Measurements from ENCODE around the gene EXTL1. TPM values are rescaled to one million over a fixed set of nuclear protein-coding genes. Genes with fewer than 3 reads are reported as not detected.

The EXTL1 gene
- polyA plus RNA-seq, 1 of the 3 experiments (the other 2 are of a cell fraction): 0.58 TPM

DNA sequence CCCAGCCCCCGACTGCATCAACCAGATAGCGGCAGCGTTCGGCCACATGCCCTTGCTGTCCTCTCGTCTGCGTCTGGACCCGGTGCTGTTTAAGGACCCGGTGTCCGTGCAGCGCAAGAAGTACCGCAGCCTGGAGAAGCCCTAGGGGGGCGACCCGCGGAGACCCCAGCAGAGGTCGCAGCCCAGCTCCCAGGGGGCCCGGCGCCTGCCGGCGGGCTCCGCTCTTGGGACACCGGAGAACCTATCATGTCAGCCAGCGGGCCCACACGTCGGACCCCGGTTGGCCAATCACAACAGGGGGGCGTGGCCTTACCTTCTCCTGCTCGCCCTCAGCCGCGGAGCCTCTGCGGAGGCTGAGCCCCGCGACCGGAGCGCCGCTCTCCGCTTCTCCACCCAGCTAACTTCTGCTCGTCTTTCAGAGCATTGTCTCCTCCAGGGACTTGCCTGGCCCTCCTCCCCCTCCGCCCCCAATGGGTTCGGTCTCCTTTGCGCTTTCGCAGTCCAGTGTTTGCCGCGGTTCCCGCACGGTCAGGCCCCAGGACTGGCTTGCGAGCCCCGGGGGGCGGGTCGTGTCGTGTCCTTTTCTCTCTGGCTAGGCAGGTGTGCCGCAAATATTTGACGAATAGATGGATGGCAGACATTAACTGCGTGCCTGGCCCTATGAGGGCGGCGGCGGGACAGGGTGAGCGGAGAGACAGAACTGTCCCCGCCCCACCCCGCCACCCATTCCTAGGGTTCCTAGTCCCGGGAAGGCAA is 13.8 kb downstream of the EXTL1 start:
- H3K27ac ChIP-seq (ENCODE audit: low read depth in 2 of 2, low read length in 1 of 2): peak overlapping the region; percentile 28 to 69; a peak in 3 of 4 replicates
- 0 out of 2 replicates have a peak, but pooled peaks cover under 1% of the 10 kb centered on the region for H3K27me3 ChIP-seq (ENCODE audit: insufficient read depth)
- peaks cover 0 to 12% of the 10 kb centered on the region in 2 experiments; a peak in 1 of 4 replicates for H3K4me1 ChIP-seq (ENCODE audit: control insufficient read depth in 1 of 2, insufficient read depth in 2 of 2, low read depth in 1 of 2, low read length in 1 of 2)
- peak overlapping the region; percentile 98 for H3K4me2 ChIP-seq
- peak overlapping the region; percentile 66; the same call in 1 of the 2 replicates for H3K9ac ChIP-seq
- peaks cover 4% of the 10 kb centered on the region for H3F3A ChIP-seq (replicated peaks; ENCODE audit: insufficient read depth)
- H3K79me2 ChIP-seq (ENCODE audit: insufficient read depth): no peaks in the 10 kb centered on the region
- DNase-seq: peak; percentile 99
- no peaks in the 10 kb centered on the region for H3K36me3 ChIP-seq (replicated peaks in 1 of 2; ENCODE audit: control insufficient read depth in 1 of 2, insufficient read depth in 2 of 2, low read length in 1 of 2)
- peak overlapping the region; percentile 100 for H2AFZ ChIP-seq (ENCODE audit: low read depth)
- no peaks in the 10 kb centered on the region for H3K9me3 ChIP-seq
- POLR2A ChIA-PET: interaction anchor here (0.7 to 2.1 kb wide), 4 partner anchors 14 to 198 kb away, joined by 3 to 13 read pairs (median 4); partner anchors contain the start of gene EXTL1
- TF ChIP-seq RFX5 (IDR thresholded peaks at IDR 0.05; ENCODE audit: low read length) (peak; percentile 86), MEF2A (IDR thresholded peaks at IDR 0.05; ENCODE audit: borderline replicate concordance, low read depth) (no peak), FOSL2 (IDR thresholded peaks at IDR 0.05; ENCODE audit: borderline replicate concordance, low read depth) (no peak), MXI1 (IDR thresholded peaks at IDR 0.05; ENCODE audit: low read depth, low read length) (0 out of 2 replicates have a peak, but pooled peaks have one; percentile 21), EP300 (IDR thresholded peaks at IDR 0.05; ENCODE audit: borderline replicate concordance in 1 of 2, low read depth in 1 of 2, low read length in 1 of 2) (no peak), RXRA (IDR thresholded peaks at IDR 0.05; ENCODE audit: borderline replicate concordance, low read depth) (no peak), JUND (IDR thresholded peaks at IDR 0.05) (no peak), EZH2phosphoT487 (IDR thresholded peaks at IDR 0.05; ENCODE audit: borderline replicate concordance, low read depth) (no peak), NFIC (IDR thresholded peaks at IDR 0.05; ENCODE audit: borderline replicate concordance) (no peak), RAD21 (IDR thresholded peaks at IDR 0.05; ENCODE audit: low read length) (no peak), CHD2 (IDR thresholded peaks at IDR 0.05; ENCODE audit: low read length, partially characterized antibody) (no peak), SIN3A (IDR thresholded peaks at IDR 0.05; ENCODE audit: borderline replicate concordance, low read depth, low read length) (0 out of 2 replicates have a peak, but pooled peaks have one; percentile 6), GATA2 (CRISPR knock-in tag; IDR thresholded peaks at IDR 0.05) (no peak), ELF1 (IDR thresholded peaks at IDR 0.05) (no peak), NRF1 (IDR thresholded peaks at IDR 0.05; ENCODE audit: low read depth, low read length) (no peak), TEAD4 (IDR thresholded peaks at IDR 0.05; ENCODE audit: borderline replicate concordance, insufficient read depth) (no peak), POLR2AphosphoS5 (IDR thresholded peaks at IDR 0.05; ENCODE audit: low read depth, low read length) (peak; percentile 42; the same call in 1 of the 2 replicates)
- TF ChIP-seq, protein P1, sequence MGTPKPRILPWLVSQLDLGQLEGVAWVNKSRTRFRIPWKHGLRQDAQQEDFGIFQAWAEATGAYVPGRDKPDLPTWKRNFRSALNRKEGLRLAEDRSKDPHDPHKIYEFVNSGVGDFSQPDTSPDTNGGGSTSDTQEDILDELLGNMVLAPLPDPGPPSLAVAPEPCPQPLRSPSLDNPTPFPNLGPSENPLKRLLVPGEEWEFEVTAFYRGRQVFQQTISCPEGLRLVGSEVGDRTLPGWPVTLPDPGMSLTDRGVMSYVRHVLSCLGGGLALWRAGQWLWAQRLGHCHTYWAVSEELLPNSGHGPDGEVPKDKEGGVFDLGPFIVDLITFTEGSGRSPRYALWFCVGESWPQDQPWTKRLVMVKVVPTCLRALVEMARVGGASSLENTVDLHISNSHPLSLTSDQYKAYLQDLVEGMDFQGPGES (IDR thresholded peaks at IDR 0.05; ENCODE audit: low read depth, low read length): no peak
- TF ChIP-seq, protein P2, sequence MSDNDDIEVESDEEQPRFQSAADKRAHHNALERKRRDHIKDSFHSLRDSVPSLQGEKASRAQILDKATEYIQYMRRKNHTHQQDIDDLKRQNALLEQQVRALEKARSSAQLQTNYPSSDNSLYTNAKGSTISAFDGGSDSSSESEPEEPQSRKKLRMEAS (IDR thresholded peaks at IDR 0.05; ENCODE audit: low read depth): peak; percentile 52; the same call in 1 of the 2 replicates
- TF ChIP-seq, protein P3, sequence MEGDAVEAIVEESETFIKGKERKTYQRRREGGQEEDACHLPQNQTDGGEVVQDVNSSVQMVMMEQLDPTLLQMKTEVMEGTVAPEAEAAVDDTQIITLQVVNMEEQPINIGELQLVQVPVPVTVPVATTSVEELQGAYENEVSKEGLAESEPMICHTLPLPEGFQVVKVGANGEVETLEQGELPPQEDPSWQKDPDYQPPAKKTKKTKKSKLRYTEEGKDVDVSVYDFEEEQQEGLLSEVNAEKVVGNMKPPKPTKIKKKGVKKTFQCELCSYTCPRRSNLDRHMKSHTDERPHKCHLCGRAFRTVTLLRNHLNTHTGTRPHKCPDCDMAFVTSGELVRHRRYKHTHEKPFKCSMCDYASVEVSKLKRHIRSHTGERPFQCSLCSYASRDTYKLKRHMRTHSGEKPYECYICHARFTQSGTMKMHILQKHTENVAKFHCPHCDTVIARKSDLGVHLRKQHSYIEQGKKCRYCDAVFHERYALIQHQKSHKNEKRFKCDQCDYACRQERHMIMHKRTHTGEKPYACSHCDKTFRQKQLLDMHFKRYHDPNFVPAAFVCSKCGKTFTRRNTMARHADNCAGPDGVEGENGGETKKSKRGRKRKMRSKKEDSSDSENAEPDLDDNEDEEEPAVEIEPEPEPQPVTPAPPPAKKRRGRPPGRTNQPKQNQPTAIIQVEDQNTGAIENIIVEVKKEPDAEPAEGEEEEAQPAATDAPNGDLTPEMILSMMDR (IDR thresholded peaks at IDR 0.05): peak; percentile 37; the same call in 1 of the 2 replicates
- TF ChIP-seq, protein P4, sequence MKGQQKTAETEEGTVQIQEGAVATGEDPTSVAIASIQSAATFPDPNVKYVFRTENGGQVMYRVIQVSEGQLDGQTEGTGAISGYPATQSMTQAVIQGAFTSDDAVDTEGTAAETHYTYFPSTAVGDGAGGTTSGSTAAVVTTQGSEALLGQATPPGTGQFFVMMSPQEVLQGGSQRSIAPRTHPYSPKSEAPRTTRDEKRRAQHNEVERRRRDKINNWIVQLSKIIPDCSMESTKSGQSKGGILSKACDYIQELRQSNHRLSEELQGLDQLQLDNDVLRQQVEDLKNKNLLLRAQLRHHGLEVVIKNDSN (IDR thresholded peaks at IDR 0.05; ENCODE audit: borderline replicate concordance, low read depth): 0 out of 2 replicates have a peak, but pooled peaks have one; percentile 4
- TF ChIP-seq, protein P5, sequence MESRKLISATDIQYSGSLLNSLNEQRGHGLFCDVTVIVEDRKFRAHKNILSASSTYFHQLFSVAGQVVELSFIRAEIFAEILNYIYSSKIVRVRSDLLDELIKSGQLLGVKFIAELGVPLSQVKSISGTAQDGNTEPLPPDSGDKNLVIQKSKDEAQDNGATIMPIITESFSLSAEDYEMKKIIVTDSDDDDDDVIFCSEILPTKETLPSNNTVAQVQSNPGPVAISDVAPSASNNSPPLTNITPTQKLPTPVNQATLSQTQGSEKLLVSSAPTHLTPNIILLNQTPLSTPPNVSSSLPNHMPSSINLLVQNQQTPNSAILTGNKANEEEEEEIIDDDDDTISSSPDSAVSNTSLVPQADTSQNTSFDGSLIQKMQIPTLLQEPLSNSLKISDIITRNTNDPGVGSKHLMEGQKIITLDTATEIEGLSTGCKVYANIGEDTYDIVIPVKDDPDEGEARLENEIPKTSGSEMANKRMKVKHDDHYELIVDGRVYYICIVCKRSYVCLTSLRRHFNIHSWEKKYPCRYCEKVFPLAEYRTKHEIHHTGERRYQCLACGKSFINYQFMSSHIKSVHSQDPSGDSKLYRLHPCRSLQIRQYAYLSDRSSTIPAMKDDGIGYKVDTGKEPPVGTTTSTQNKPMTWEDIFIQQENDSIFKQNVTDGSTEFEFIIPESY (IDR thresholded peaks at IDR 0.05; ENCODE audit: borderline replicate concordance, low read depth): no peak
- CTCF ChIA-PET: interaction anchor here (0.6 to 4.1 kb wide), 44 partner anchors 8 to 849 kb away, joined by 3 to 58 read pairs (median 4); partner anchors contain the start of genes CEP85, PAFAH2, PDIK1L and TRIM63
- no peaks in the 10 kb centered on the region for H4K20me1 ChIP-seq (ENCODE audit: insufficient read depth)
- peak overlapping the region; percentile 87 to 99 for H3K4me3 ChIP-seq (ENCODE audit: low read depth in 2 of 2, low read length in 1 of 2)
- H3K9me2 ChIP-seq: no peaks in the 10 kb centered on the region
- 0% methylated on average over 20 of the region's 60 CpGs for WGBS (ENCODE audit: low lambda C conversion rate)

Measured in SK-N-SH (cell line).